Heart right ventricle (tissue), 16 donors: ENCODE data around the gene COPS3. TPM values are rescaled to one million over a fixed set of nuclear protein-coding genes. Genes with fewer than 3 reads are reported as not detected.
A peak's percentile ranks its signal among the peaks of the same experiment; 100 is the strongest.

ENCODE experiments used
- ATAC-seq, 8 donors: fragments of 200-7000 bp; cut with Tn5 transposase; one replicate each; pipeline ENCODE4 v1.9.1; 2020; ENCODE audit warnings: mild to moderate bottlenecking in 8 of 8, moderate library complexity in 8 of 8, moderate number of reproducible peaks in 1 of 8
- DNase-seq, 2 donors: peaks; one replicate each; pipeline ENCODE4 v3.0.0-alpha.2; 2020
- H3K27ac ChIP-seq, 10 donors: fragments of 200-600 bp; sonication (generic) in 2 of 10; one replicate each; pipeline versions ENCODE4 v1.5.0 to v1.8.0; 2020 to 2022; ENCODE audit warnings: mild to moderate bottlenecking in 3 of 10
- H3K27me3 ChIP-seq, 7 donors: fragments of 200-600 bp; one replicate each; pipeline ENCODE4 v1.8.0; 2021 to 2022; ENCODE audit warnings: mild to moderate bottlenecking in 2 of 7
- H3K36me3 ChIP-seq, 9 donors: fragments of 200-600 bp; sonication (generic) in 1 of 9; one replicate each; pipeline versions ENCODE4 v1.5.0 to v1.8.0; 2020 to 2022; ENCODE audit warnings: mild to moderate bottlenecking in 2 of 9
- H3K4me1 ChIP-seq, 9 donors: fragments of 200-600 bp; sonication (generic) in 1 of 9; one replicate each; pipeline versions ENCODE4 v1.5.0 to v1.8.0; 2020 to 2022; ENCODE audit warnings: mild to moderate bottlenecking in 4 of 9
- H3K4me3 ChIP-seq, 10 donors: fragments of 200-600 bp; sonication (generic) in 2 of 10; one replicate each; pipeline versions ENCODE4 v1.5.0 to v1.8.0; 2020 to 2022; ENCODE audit warnings: mild to moderate bottlenecking in 7 of 10, moderate library complexity in 2 of 10
- H3K9me3 ChIP-seq, 11 donors: fragments of 200-600 bp in 10 of 11; sonication (generic) in 2 of 11; one replicate each; pipeline versions ENCODE4 v1.5.0 to v1.8.0; 2013 to 2022; ENCODE audit warnings: mild to moderate bottlenecking in 2 of 11, control low read depth in 1 of 11, moderate library complexity in 1 of 11
- CTCF ChIP-seq, 9 donors: fragments of 200-600 bp; sonication (generic) in 2 of 9; IDR thresholded peaks; one replicate each; pipeline versions ENCODE4 v1.5.0 to v1.8.0; 2021 to 2022; ENCODE audit warnings: antibody characterized with exemption in 9 of 9, mild to moderate bottlenecking in 5 of 9, moderate library complexity in 1 of 9
- WGBS, 2 donors: extraction: QIAGEN DNeasy Blood & Tissue Kit; methylation state at CpG; one replicate each; pipeline ENCODE4 v1.1.7; 2013; ENCODE audit warnings: inconsistent platforms in 1 of 2; 5-methylcytosine and 5-hydroxymethylcytosine counted together
- intact Hi-C, 10 donors: fragments of 100-400 bp; cut with DNase I; formaldehyde crosslinking; loops; one replicate each; pipeline versions ENCODE4 v1.11.1 to v1.14.2; 2022
- polyA plus RNA-seq, 2 donors: library from polyadenylated mRNA; stranded (reverse); fragments of 200-250 nt; gene quantifications; one replicate each; pipeline ENCODE4 v1.2.3, GENCODE V29; 2013
- total RNA-seq, 10 donors: library from RNA; stranded (reverse); fragmentation: NEBNext Ultra II Directional in 3 of 10; extraction: Animal tissue kit (Norgen Biotek cat#: 25700) in 3 of 10; gene quantifications; one replicate each; pipeline versions ENCODE4 v1.2.1 to v1.2.4, GENCODE V29; 2021 to 2023
- donor health status: Arrhythmogenic right ventricular cardiomyopathy.
- donor health status: ischemic (EF 13 %, LVEDD 7.1; RV severe dilation, severe dysfunction).
- donor health status: healthy with polysubstance abuse.
- donor health status: DM: no; HTN: yes; CAD: no.
- donor health status: DM: no; HTN: no; CAD: no.
- donor health status: ischemic (EF 25% LVEDD 6.9; RV normal size, moderate dysfunction).
- donor health status: ischemic (EF 25% LVEDD 5.7; RV mildly dilated, moderate dysfunction).
- donor health status: healthy.
- donor health status: DM: yes; HTN: yes; CAD: no.
- donor health status: Ischemic cardiomyopathy.
- donor health status: ischemic (EF 35%, LVEDD 5.7; RV mildly dilated, moderate dysfunction).
- donor health status: nonischemic (EF 11% LVEDD 7.7; RV severe dilation, severe dysfunction).
- donor health status: DM: yes; HTN: yes; CAD: no.
- donor health status: PGD.
- donor health status: ischemic (EF 29% LVEDD 5.4; RV normal size, mild dysfunction).
- donor health status: nonischemic (EF 23%, LVEDD 6.1; RV moderate dilation, normal function).

Gene COPS3
- total and polyA plus RNA-seq, 12 donors = 23.4 to 84.6 (median 71.1) TPM

DNA sequence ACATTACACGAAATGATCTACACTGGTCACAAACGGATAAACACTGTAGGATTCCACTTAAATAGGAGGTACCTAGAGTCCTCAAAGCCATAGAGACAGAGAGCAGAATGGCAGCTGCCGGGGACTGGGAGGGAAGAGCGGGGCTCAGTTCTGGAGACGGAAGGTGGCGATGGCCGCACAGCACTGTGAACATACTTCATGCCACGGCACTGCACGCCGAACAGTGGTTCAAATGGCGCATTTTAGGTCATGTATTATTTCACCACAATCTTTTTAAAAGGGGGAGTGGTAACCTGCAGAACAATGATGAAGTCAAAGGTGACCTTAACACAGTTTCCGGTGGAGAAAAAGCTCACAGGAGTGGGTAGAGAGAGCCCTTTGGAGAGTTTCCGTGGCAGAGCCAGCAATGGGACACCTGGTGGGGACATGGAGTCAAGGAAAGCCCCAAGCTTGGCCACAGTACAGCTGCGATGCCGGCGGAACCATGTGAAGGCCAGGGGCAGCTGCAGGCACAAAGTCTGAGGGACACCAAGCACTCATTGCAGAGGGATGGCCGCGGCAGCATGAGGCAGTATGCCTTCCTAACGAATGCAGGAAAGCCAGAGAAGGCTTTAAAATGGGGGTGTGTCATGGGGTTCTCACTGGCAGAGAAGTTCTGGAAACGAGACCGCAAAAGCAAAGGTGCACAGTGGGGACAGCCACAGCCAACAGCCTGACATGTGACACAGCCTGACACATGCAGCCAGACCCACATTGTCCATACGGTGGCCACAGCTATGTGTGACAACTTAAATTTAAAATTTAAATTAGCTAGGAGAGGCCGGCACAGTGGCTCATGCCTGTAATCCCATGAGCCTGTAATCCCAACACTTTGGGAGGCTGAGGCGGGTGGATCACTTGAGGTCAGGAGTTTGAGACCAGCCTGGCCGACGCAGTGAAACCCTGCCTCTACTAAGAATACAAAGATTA is 51.3 kb downstream of the COPS3 start:
- peaks cover 0 to 86% (median 59%) of the 10 kb centered on the region in 9 donors for H3K36me3 ChIP-seq
- no peak for ATAC-seq
- no peak for TF ChIP-seq CTCF (IDR thresholded peaks at IDR 0.05)
- peak overlapping the region in 6 of 10 donors; percentile 50 to 78 (median 70) for H3K27ac ChIP-seq
- DNase-seq = no peak
- WGBS, 2 donors = 85 to 87% methylated on average over 26 of the region's 26 CpGs
- peaks cover 0 to 57% (median 38%) of the 10 kb centered on the region in 9 donors for H3K4me1 ChIP-seq
- H3K27me3 ChIP-seq = no peaks in the 10 kb centered on the region
- H3K9me3 ChIP-seq = no peaks in the 10 kb centered on the region
- H3K4me3 ChIP-seq = no peak overlapping the region
- intact Hi-C loops = loop anchor here in 6 of 10 donors (10.0 kb wide), 3 partner anchors 75 to 225 kb away; no protein-coding TSS in a partner anchor

GRCh38 chr17:17228521-17229279 is 52.3 kb downstream of the COPS3 start:
- intact Hi-C loops = no loop called here
- Histone ChIP-seq H3K4me1 (peaks cover 0 to 47% (median 33%) of the 10 kb centered on the region in 9 donors), H3K36me3 (peaks cover 0 to 96% (median 69%) of the 10 kb centered on the region in 9 donors), H3K4me3 (no peak overlapping the region), H3K9me3 (no peaks in the 10 kb centered on the region), H3K27me3 (no peaks in the 10 kb centered on the region), H3K27ac (peak overlapping the region in 8 of 10 donors; percentile 31 to 78 (median 66))
- peak in 7 of 8 donors; percentile 28 to 73 (median 52) for ATAC-seq
- 60 to 77% methylated on average over 17 of the region's 17 CpGs for WGBS, 2 donors
- peak in 1 of 2 donors; percentile 47 for DNase-seq
- TF ChIP-seq CTCF (IDR thresholded peaks at IDR 0.05) = no peak

DNA sequence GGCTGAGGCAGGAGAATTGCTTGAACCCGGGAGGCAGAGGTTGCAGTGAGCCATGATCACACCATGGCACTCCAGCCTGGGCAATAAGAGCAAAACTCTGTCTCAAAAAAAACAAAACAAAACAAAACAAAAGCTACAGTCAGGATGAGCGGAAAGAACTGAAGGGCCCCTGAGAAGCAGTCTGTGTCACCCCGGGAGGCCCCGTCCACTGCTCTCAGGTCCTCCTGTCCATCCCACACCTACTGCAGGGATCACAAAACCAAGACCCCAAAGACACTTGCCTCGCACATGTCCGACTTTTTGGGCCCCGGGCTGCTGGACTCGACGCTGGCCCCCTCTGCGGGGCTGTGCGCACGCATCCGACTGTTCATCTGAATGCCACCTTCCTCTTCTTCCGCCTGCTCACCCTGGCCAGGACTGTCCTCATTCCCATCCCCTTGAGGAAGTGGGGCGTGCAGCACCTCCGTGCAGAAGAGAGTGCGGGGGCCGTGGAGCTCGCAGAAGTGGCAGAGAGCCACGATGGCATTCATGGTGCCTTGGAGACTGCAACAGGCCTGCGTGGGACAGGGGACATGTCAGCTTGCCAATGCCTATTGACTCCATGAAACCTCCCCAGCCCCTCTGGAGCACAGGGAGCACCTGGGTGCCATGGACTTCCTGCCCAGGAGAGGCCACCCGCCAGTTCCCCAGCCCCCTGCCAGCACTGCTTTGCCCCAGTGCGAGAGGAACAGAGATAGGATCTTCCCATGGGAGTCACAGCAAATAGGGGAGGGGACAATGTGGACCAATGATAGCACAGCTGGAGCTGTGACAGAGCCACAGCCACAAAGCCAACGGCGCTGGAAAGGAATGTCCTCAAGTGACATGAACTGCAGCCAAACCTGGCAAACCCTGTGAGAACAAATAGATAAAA is 53.2 kb downstream of the COPS3 start:
- ATAC-seq = peak; percentile 82 to 95 (median 87)
- intact Hi-C loops = no loop called here
- peak; percentile 57 to 60 for DNase-seq
- 70 to 71% methylated on average over 25 of the region's 25 CpGs for WGBS, 2 donors
- Histone ChIP-seq H3K4me1 (peaks cover 0 to 43% (median 28%) of the 10 kb centered on the region in 9 donors), H3K4me3 (no peak overlapping the region), H3K27me3 (no peaks in the 10 kb centered on the region), H3K9me3 (no peaks in the 10 kb centered on the region), H3K36me3 (peaks cover 0 to 100% (median 77%) of the 10 kb centered on the region in 9 donors), H3K27ac (peak overlapping the region in 8 of 10 donors; percentile 50 to 78 (median 66))
- TF ChIP-seq CTCF (IDR thresholded peaks at IDR 0.05) = no peak
